GM12878 (cell line): ENCODE results near the gene THAP2. TPM values are rescaled to one million over a fixed set of nuclear protein-coding genes. Genes with fewer than 3 reads are reported as not detected.

Source experiments
- BACH1 ChIP-seq: fragments of 450-650 bp; IDR thresholded peaks from 2 replicates; pipeline ENCODE4 v1.6.1; 2017; ENCODE audit warnings: mild to moderate bottlenecking, borderline replicate concordance
- EED ChIP-seq: sonication (generic); IDR thresholded peaks from 2 replicates; pipeline ENCODE4 v1.6.1; 2016; ENCODE audit warnings: antibody characterized with exemption, low read depth
- MEF2B ChIP-seq: fragments of 450-650 bp; IDR thresholded peaks from 2 replicates; pipeline ENCODE4 v1.6.1; 2018; ENCODE audit warnings: mild to moderate bottlenecking, moderate library complexity; ENCODE audit not compliant: partially characterized antibody, poor library complexity, severe bottlenecking
- MTA2 ChIP-seq: fragments of 450-650 bp; IDR thresholded peaks from 2 replicates; pipeline ENCODE4 v1.6.1; 2016; ENCODE audit warnings: low read depth, mild to moderate bottlenecking, moderate library complexity
- NBN ChIP-seq: fragments of 450-650 bp; IDR thresholded peaks from 2 replicates; pipeline ENCODE4 v1.6.1; 2016
- POLR2AphosphoS5 ChIP-seq: IDR thresholded peaks from 2 replicates; pipeline ENCODE4 v1.6.1; 2011; ENCODE audit warnings: mild to moderate bottlenecking, low read length, inconsistent platforms
- STAT1 ChIP-seq: fragments of 450-650 bp; conservative IDR thresholded peaks from 2 replicates; pipeline ENCODE4 v1.6.1; 2014; ENCODE audit warnings: antibody characterized with exemption, mild to moderate bottlenecking
- TBL1XR1 ChIP-seq: IDR thresholded peaks from 2 replicates; pipeline ENCODE4 v1.6.1; 2012; ENCODE audit warnings: low read depth, low read length, improper control_type of control experiment
- ZNF384 ChIP-seq: IDR thresholded peaks from 2 replicates; pipeline ENCODE4 v1.6.1; 2012; ENCODE audit warnings: low read depth, mild to moderate bottlenecking, low read length, improper control_type of control experiment, borderline replicate concordance
- polyA plus RNA-seq, 11 experiments: library from polyadenylated mRNA; depleted of rRNA in 4 of 11; unstranded in 6 of 11; stranded (reverse) in 5 of 11; fragments of >200 nt; fragmentation: Nextera tagmentation in 4 of 11; fragmentation: Illumina TruSeq in 1 of 11; extraction: Ambion mirVana in 4 of 11; extraction: Trizol in 1 of 11; gene quantifications; 1 replicate in 1 of 11; 2 replicates in 10 of 11; pipeline versions ENCODE4 v1.2.1 to v1.2.3, GENCODE V29; 2011 to 2016; ENCODE audit warnings: inconsistent platforms in 2 of 11, missing spikeins in 2 of 11, low read depth in 1 of 11
- total RNA-seq, 4 experiments: library from RNA; depleted of rRNA in 3 of 4; stranded (reverse); fragments of >200 nt in 3 of 4; fragmentation: Illumina TruSeq in 1 of 4; extraction: Trizol in 1 of 4; gene quantifications; 2 replicates each; pipeline versions ENCODE4 v1.2.1 to v1.2.3, GENCODE V29; 2013 to 2021
- TF ChIP-seq, protein P1 (sequence below): fragments of 450-650 bp; IDR thresholded peaks from 2 replicates; pipeline ENCODE4 v1.6.1; 2017; ENCODE audit warnings: mild to moderate bottlenecking, moderate library complexity
- TF ChIP-seq, protein P2 (sequence below): fragments of 450-650 bp; IDR thresholded peaks from 2 replicates; pipeline ENCODE4 v1.6.1; 2016; ENCODE audit warnings: mild to moderate bottlenecking

THAP2 gene
- total and polyA plus RNA-seq, 10 of the 15 experiments (the other 5 are each of a cell fraction or from before 2014, with no cell fraction given) = 4.1 to 18.0 (median 7.3) TPM

DNA sequence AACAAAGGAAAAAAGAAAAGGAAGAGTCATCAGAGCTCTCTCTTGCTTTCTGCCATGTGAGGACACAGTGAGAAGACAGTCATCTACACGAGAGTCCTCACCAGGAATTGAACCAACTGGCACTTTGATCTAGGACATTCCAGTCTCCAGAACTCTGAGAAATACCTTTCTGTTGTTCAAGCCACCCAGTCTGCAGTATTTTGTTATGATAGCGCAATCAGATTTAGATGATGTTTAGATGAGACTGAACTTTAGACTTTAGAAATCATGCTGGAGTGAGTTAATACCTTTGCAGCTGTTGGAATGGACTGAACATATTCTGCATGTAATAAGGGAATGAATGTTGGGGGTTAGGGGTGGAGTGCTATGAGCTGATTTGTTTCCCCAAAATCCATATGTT is 62.4 kb downstream of the THAP2 start (continued):
- TF ChIP-seq, protein P1, sequence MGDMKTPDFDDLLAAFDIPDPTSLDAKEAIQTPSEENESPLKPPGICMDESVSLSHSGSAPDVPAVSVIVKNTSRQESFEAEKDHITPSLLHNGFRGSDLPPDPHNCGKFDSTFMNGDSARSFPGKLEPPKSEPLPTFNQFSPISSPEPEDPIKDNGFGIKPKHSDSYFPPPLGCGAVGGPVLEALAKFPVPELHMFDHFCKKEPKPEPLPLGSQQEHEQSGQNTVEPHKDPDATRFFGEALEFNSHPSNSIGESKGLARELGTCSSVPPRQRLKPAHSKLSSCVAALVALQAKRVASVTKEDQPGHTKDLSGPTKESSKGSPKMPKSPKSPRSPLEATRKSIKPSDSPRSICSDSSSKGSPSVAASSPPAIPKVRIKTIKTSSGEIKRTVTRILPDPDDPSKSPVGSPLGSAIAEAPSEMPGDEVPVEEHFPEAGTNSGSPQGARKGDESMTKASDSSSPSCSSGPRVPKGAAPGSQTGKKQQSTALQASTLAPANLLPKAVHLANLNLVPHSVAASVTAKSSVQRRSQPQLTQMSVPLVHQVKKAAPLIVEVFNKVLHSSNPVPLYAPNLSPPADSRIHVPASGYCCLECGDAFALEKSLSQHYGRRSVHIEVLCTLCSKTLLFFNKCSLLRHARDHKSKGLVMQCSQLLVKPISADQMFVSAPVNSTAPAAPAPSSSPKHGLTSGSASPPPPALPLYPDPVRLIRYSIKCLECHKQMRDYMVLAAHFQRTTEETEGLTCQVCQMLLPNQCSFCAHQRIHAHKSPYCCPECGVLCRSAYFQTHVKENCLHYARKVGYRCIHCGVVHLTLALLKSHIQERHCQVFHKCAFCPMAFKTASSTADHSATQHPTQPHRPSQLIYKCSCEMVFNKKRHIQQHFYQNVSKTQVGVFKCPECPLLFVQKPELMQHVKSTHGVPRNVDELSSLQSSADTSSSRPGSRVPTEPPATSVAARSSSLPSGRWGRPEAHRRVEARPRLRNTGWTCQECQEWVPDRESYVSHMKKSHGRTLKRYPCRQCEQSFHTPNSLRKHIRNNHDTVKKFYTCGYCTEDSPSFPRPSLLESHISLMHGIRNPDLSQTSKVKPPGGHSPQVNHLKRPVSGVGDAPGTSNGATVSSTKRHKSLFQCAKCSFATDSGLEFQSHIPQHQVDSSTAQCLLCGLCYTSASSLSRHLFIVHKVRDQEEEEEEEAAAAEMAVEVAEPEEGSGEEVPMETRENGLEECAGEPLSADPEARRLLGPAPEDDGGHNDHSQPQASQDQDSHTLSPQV = no peak
- no peak for TF ChIP-seq ZNF384
- no peak for TF ChIP-seq NBN
- no peak for TF ChIP-seq MTA2
- no peak for TF ChIP-seq BACH1
- no peak for TF ChIP-seq POLR2AphosphoS5
- TF ChIP-seq STAT1 = no peak
- TF ChIP-seq TBL1XR1 = no peak
- TF ChIP-seq, protein P2, sequence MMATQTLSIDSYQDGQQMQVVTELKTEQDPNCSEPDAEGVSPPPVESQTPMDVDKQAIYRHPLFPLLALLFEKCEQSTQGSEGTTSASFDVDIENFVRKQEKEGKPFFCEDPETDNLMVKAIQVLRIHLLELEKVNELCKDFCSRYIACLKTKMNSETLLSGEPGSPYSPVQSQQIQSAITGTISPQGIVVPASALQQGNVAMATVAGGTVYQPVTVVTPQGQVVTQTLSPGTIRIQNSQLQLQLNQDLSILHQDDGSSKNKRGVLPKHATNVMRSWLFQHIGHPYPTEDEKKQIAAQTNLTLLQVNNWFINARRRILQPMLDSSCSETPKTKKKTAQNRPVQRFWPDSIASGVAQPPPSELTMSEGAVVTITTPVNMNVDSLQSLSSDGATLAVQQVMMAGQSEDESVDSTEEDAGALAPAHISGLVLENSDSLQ = no peak
- no peak for TF ChIP-seq MEF2B
- no peak for TF ChIP-seq EED
